ENCODE results near the gene HYCC1. TPM values are rescaled to one million over a fixed set of nuclear protein-coding genes. Genes with fewer than 3 reads are reported as not detected.
A peak's percentile ranks its signal among the peaks of the same experiment; 100 is the strongest.

The HYCC1 gene
- total RNA-seq (10 to 100 TPM; 19.5 to 27.4 (median 25.2) TPM), polyA plus RNA-seq (10 to 100 TPM in 1 of 2 donors, 1 to 10 TPM in 1; 8.3 to 17.6 TPM)
- long read RNA-seq, donor 1, full-length matches to known transcripts = 11 of 14 reads
- long read RNA-seq, donor 1, partial matches to known transcripts = 1 of 14 reads
- long read RNA-seq, donor 1, other reads (novel, unspliced or antisense) = 2 of 14 reads
- long read RNA-seq, donor 2, transcript FAM126A-202 (12 exons, 3,130 nt) = minor isoform, 5 of 39 reads
- long read RNA-seq, donor 2, transcript FAM126A-201 (4 exons, 616 nt) = major isoform, 20 of 39 reads
- long read RNA-seq, donor 2, partial matches to known transcripts = 13 of 39 reads
- long read RNA-seq, donor 2, other reads (novel, unspliced or antisense) = 0 of 39 reads
- long read RNA-seq, donor 3, full-length matches to known transcripts = 5 of 10 reads
- long read RNA-seq, donor 3, partial matches to known transcripts = 0 of 10 reads
- long read RNA-seq, donor 3, other reads (novel, unspliced or antisense) = 5 of 10 reads

DNA sequence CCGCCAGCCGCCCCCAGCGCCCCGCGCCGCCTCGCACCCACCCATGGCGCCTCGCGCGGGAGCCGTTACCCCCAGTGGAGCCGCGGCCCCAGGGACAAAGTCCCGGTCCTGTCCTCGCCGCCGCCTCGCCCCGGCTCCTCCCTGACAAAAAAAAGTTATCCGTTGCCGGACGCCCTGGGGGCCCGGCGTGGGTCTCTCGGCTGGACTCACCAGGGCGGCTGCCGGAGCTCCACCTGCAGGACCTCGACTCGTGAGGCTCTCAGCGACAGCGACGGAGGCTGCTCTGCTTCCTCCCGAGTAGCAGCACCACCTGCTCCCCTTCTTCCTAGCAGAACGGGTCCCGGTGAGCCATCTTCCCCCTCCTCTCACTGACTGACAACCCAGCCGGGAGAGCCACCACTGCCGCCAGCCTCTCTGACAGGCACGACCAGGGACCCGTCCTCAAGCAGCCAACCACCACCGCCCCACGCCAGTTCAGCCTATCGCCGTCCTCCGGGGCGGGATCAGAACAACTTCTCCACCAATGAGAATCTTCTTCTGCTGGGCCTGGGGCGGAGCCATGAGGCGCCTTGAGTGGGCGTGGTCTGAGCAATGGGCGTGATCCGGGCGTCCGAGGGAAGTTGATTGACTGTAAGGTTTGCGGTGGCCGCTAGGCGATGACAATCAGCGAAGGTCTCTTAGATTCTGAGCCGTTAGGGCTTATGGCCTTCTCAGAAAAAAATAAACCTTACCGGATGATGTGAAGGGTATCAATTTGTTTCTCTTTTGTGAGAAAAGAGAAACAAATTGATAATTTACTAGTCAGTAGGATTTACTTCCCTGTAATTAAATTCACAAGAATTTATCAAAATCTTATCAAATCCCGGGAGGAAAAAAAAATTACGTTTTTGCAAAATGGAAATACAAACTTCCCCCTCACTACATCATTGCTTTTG is at the start of gene HYCC1:
Gene HYCC1 (minus strand): TSS at position 416 of the 935 bp plus-strand sequence. CDS start 23,019 bp downstream, outside the sequence.
- no peaks in the 10 kb centered on the region for H3K9me3 ChIP-seq
- no peak for TF ChIP-seq EP300 (IDR thresholded peaks at IDR 0.05)
- peak; percentile 34 to 66 (median 53) for TF ChIP-seq CTCF (IDR thresholded peaks at IDR 0.05)
- peak; percentile 78 for TF ChIP-seq POLR2A (IDR thresholded peaks at IDR 0.05)
- 0 to 1% (median 1%) methylated on average over 39 to 61 of the region's 61 CpGs for WGBS, 3 donors
- peak within 1 kb of the TSS; percentile 62 for H3K4me3 ChIP-seq
- DNase-seq = peak; percentile 97 to 99 (median 98)
- H3K27me3 ChIP-seq = no peaks in the 10 kb centered on the region
- H3K36me3 ChIP-seq = no peaks in the 10 kb centered on the region
- intact Hi-C loops (cut with DNase I) = loop anchor here in 2 of 4 donors (10.0 kb wide), 1 partner anchor 159 kb away; no protein-coding TSS in a partner anchor
- peak within 1 kb of the TSS; percentile 5 to 35 for H3K27ac ChIP-seq
- peaks cover 1% of the 10 kb centered on the region for H3K4me1 ChIP-seq (ENCODE audit: insufficient read depth)

GRCh38 chr7:23062452-23062851 is 48.5 kb upstream of the HYCC1 start:
- TF ChIP-seq EP300 (IDR thresholded peaks at IDR 0.05) (no peak), CTCF (IDR thresholded peaks at IDR 0.05) (no peak), POLR2A (IDR thresholded peaks at IDR 0.05) (no peak)
- Histone ChIP-seq H3K27me3 (no peaks in the 10 kb centered on the region), H3K4me1 (ENCODE audit: insufficient read depth) (no peaks in the 10 kb centered on the region), H3K27ac (no peak overlapping the region), H3K4me3 (no peak overlapping the region), H3K9me3 (no peaks in the 10 kb centered on the region), H3K36me3 (no peaks in the 10 kb centered on the region)
- intact Hi-C loops (cut with DNase I) = no loop called here
- 78 to 87% (median 82%) methylated on average over 7 of the region's 7 CpGs for WGBS, 3 donors
- no peak for DNase-seq

DNA sequence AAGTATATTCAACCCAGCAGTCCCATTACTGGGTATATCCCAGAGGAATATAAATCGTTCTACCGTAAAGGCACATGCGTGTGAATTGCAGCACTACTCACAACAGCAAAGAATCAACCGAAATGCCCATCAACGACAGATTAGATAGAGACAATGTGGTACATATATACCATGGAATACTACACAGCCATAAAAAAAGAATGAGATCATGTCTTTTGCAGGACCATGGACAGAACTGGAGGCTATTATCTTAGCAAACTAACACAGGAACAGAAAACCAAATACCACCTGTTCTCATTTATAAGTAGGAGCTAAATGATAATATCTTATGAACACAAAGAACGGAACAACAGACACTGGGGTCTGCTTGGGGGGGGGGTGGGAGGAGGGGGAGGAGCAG is 47.4 kb upstream of the HYCC1 start:
- 78 to 91% (median 88%) methylated on average over 6 of the region's 6 CpGs for WGBS, 3 donors
- no peak for TF ChIP-seq CTCF (IDR thresholded peaks at IDR 0.05)
- TF ChIP-seq EP300 (IDR thresholded peaks at IDR 0.05) = no peak
- no peak for TF ChIP-seq POLR2A (IDR thresholded peaks at IDR 0.05)
- H3K27me3 ChIP-seq = no peaks in the 10 kb centered on the region

GRCh38 chr7:23058408-23059096 is 44.6 kb upstream of the HYCC1 start:
- 26 to 31% (median 27%) methylated on average over 6 of the region's 6 CpGs for WGBS, 3 donors
- H3K27ac ChIP-seq = no peak overlapping the region
- H3K9me3 ChIP-seq = no peaks in the 10 kb centered on the region
- DNase-seq = no peak
- no peaks in the 10 kb centered on the region for H3K27me3 ChIP-seq
- no peaks in the 10 kb centered on the region for H3K36me3 ChIP-seq
- no peak overlapping the region for H3K4me3 ChIP-seq
- no peaks in the 10 kb centered on the region for H3K4me1 ChIP-seq (ENCODE audit: insufficient read depth)
- intact Hi-C loops (cut with DNase I) = loop anchor here in 3 of 4 donors (5.0 to 10.0 kb wide), 2 partner anchors 501 to 504 kb away; no protein-coding TSS in a partner anchor
- TF ChIP-seq POLR2A (IDR thresholded peaks at IDR 0.05) (no peak), EP300 (IDR thresholded peaks at IDR 0.05) (no peak), CTCF (IDR thresholded peaks at IDR 0.05) (no peak)

More for the DNA sequence above, 47.4 kb upstream of the HYCC1 start:
- Histone ChIP-seq H3K4me3 (no peak overlapping the region), H3K4me1 (ENCODE audit: insufficient read depth) (no peaks in the 10 kb centered on the region), H3K27ac (no peak overlapping the region), H3K36me3 (no peaks in the 10 kb centered on the region), H3K9me3 (no peaks in the 10 kb centered on the region)
- DNase-seq = no peak
- intact Hi-C loops (cut with DNase I) = no loop called here
